Mesenteric fat pad (tissue), 1 donor: Measurements from ENCODE around the gene RIPOR1. TPM values are rescaled to one million over a fixed set of nuclear protein-coding genes. Genes with fewer than 3 reads are reported as not detected.

Experiments
- total RNA-seq: library from RNA; stranded (reverse); fragmentation: NEBNext Ultra II Directional; extraction: Animal tissue kit (Norgen Biotek cat#: 25700); gene quantifications from one replicate; pipeline ENCODE4 v1.2.1, GENCODE V29; 2021
- donor health status: DM: yes; HTN: yes; CAD: no.

RIPOR1 gene
- total RNA-seq, 1 donor from 2014 or later: 107 TPM

Other genes starting within 250 kb of the RIPOR1 start
- gene PLEKHG4, start 249.3 kb upstream of the RIPOR1 start, total RNA-seq: 4.0 TPM
- not detected for gene KCTD19, start 202.1 kb upstream of the RIPOR1 start, total RNA-seq
- 0.22 TPM for gene LRRC36, start 202.0 kb upstream of the RIPOR1 start, total RNA-seq
- 4.8 TPM for gene TPPP3, start 135.3 kb upstream of the RIPOR1 start, total RNA-seq
- gene ZDHHC1, start 112.4 kb upstream of the RIPOR1 start, total RNA-seq: 9.5 TPM
- 0.71 TPM for gene HSD11B2, start 97.7 kb upstream of the RIPOR1 start, total RNA-seq
- 89.5 TPM for gene ATP6V0D1, start 47.7 kb upstream of the RIPOR1 start, total RNA-seq
- not detected for gene AGRP, start 45.3 kb upstream of the RIPOR1 start, total RNA-seq
- gene CTCF, start 33.7 kb downstream of the RIPOR1 start, total RNA-seq: 26.2 TPM
- gene CARMIL2, start 116.3 kb downstream of the RIPOR1 start, total RNA-seq: 0.96 TPM
- 11.5 TPM for gene ACD, start 131.4 kb downstream of the RIPOR1 start, total RNA-seq
- 3.9 TPM for gene PARD6A, start 132.1 kb downstream of the RIPOR1 start, total RNA-seq
- gene ENKD1, start 137.9 kb downstream of the RIPOR1 start, total RNA-seq: 11.4 TPM
- gene C16orf86, start 138.0 kb downstream of the RIPOR1 start, total RNA-seq: 2.9 TPM
- 16.7 TPM for gene GFOD2, start 190.5 kb downstream of the RIPOR1 start, total RNA-seq